HK-2 (cell line): Measurements from ENCODE around the gene UBE2E1.

Experiments
- DNase-seq: peaks from one replicate; pipeline ENCODE4 v3.0.0-alpha.2; 2018; ENCODE audit not compliant: unreplicated experiment

Gene UBE2E1

DNA sequence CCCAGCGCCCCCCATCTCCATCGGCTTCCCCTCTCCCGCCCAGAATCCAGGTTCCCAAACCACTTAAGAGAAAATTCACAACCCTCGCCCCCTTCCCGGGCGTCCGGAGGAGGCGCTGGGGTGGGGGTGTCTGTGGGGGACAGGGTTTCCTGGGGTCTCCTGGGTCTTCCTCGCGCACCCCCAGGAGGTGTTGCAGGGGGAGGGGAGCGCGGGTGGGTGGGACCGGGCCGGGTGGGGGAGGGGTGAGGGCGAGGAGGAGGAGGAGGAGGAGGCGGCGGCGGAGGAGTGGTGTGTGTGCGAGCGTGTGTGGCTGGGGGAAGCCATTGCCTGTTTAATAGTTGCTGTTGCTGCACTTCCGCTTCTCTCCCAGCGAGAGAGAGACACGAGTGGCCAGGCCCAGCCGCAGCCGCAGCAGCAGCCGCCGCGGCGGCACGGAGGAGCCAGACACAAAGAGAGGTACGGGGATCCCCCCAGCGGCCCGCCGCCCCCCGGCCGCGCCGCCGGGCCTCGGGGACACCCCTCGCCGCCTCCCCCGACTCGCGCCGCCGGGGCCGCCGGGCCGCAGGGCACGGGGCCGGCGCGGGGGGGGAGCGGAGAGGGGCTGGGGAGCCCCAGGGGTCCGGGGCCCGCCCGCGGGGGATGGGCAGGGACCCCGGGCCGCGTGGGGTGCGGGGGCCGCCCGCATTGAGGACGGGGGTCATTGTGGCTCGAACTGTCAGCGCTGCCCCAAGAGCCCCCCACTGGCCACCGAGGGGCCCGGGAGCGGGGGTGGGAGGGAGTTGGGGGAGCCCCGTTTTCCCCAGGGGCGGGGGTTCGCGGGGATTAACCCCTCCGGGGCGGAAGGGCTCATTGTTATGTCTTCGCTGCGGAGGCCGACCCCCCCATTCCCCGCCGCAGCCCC is at the start of gene UBE2E1:
Gene UBE2E1, plus strand, starts transcription at position 323 of the 901 bp plus-strand sequence. CDS start 1,315 bp downstream, outside the sequence.
- peak; percentile 56 for DNase-seq

DNA sequence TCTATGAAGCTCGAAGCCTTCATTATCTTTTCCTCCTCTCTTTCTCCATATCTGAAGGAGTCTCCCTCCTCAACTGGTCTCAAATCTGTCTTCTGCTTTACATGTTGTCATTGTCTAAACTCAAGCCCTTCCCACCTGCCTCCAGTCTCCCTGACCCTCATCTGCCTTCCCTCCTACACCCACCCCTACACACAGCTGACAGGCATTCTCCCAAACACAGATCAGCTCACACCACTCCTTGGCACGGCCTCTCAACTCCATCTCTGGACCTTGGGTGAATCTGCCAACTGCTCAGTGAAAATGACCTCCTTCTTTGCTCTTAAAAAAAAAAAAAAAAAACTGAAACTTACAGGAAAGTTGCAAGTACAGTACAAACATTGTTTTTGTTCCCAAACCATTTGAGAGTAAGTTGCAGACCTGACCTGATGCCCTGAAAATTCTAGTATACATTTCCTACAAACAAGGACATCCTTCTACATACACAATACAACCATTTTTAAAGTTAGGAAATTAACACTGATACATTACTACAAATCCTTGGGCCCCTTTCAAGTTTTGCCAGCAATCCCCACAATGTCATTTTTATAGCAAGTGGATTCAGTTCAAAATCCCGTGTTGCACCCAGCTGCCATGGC is 49.4 kb upstream of the UBE2E1 start:
- no peak for DNase-seq

DNA sequence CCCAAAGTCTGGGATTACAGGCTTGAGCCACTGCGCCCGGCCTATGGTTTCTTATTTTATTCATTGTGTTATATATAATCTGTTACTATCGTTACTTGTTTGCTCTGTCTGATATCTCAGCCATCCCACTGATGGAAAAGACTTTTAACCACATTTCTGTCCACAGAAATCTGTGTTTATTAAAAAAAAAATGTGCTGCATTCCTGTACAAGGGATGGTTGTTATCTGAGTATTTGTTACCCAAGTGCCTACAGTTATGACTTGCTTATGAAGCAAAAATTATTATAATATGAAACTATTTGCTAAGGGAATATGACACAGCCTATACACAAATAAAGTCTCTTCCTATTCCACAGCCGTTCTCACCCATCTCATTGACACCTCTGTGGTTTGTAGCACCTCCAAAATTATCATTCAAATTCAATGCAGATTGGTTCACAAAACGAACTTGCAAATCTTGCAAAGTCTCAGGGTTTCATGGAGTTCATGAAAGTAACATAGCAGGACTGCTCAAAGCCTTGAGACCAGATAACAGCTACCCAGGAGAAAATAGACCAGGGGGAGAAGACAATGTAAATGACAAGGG is 47.4 kb upstream of the UBE2E1 start:
- DNase-seq = no peak

DNA sequence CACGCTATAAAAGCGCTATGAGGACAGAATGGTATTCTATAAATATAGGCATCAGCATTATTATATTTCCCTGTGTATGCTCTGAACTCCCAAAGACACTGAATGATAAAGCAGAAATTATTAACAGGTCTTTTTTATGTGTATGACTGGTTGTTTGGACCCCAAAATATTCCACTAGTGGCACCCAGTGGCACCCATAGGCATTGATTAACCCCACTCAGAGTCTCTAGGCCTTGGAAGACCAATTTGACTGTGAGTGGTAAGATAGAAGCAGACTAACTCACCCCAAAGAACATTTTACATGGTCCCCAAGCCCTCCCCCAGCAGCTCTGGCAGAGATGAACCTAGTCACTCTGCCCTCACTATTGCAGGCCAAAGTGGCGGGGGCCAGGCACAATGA is 45.4 kb upstream of the UBE2E1 start:
- no peak for DNase-seq

DNA sequence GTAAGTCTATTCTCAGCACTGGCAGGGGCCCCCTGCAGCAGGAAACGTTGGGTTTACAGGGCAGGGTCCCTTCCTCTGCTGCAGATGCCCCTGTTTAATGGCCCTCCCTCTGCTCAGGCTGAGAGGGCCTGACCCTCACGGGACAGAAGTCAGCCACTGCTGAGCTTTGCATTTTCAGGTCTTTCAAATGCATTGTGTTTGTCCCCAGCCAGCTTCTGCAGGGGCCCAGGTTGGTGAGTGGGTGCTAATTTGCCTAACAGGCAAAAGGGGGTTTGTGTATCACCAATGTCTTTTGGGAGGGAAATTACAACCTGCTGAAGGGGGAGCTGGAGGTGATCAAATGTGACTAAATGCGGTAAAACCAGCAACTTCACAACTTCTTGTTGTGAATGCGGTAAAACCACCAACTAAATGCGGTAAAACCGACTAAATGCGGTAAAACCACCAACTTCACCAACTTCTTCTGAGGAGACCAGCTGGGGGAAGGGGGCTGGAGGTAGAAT is 44.8 kb upstream of the UBE2E1 start:
- no peak for DNase-seq

DNA sequence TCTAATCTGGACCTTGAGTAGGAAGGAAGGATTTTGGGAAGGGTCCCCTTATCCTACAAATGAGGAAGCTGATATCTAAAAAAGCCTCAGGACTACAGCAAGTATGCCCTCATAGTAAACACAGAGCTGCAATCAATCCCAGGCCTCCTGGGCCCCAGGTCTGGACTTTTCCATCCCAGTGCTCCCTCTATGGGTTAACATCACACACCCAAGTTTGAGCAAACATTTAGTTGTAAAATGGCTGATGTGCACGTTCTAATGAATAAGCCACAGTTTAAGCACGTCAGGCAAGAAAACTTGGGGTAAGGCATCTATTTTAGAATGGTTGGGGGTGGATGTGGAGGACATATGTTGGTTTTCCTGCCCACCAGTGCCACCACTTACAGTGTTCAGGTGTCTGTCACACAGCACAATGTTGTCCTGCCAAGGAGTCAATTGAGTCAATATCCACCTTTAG is 44.3 kb upstream of the UBE2E1 start:
- peak; percentile 9 for DNase-seq

DNA sequence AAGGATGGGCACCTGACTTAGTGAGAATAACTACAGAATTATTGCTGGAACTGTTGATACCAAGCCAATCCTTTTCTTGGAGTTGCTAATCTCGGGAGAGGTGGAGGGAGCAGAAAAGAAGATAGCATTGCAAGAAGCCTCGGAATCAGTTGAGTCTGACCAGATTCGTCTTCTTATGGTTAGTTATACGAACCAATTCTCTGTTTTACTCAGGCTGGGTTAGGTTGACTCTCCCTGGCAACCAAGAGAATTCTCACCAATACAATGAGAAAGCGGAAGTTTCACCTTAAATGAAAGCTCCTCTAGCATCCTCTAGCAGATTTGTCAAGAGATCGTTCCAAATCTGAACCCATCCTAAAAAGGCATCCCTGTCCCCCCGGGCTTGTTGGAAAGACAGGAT is 43.5 kb upstream of the UBE2E1 start:
- DNase-seq = no peak

DNA sequence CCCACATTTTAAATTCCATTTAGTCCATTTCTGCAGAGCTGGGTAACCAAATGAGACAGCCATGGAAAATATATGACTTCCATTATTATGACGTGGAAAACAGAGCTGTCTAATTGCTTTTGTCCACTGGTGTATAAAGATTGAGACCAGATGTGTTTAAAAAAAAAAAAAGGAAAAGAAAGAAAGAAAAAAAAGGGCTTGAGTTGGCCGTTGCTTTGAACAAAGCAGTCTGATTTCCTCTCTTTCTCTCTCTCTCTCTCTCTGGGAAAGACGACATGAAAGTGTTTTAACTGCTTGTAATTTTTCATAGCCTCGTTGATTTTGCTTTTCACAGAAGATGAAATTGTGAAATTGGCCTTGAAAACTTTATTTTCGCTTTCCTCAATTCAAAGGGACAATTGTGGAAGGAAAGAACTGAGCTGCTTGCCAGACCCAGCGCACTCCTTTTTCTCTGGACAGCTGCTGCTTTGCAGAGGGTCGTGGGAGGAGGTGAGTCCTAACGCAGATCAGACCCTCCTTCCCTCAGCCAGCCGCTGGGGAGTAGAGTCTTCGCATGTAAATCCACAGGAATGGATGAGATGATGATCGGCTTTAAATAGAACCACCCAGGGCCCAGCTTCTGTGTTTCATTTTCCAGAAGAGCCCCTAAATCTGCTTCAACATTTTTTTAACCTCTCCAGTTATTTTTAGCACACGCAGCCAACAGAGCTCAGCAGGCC is 42.8 kb upstream of the UBE2E1 start:
- no peak for DNase-seq

DNA sequence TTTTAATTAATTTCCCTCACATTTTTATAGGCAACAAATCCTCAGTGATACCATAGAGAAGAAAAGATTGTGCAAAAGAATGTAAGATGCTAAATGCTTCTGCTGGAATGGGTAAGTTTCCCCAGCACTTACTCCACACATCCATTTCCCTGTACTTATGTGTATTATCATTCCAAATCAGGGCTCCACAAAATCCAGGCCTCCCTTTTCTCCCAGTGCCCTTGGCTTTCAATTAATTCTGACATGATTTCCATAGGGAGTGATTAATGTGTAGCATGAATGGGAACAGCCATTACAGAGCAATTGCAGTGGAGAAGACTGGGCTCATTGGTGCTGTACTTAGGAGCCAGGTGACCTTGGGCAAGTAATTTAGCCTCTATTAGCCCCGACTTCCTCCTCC is 41.3 kb upstream of the UBE2E1 start:
- DNase-seq = no peak

DNA sequence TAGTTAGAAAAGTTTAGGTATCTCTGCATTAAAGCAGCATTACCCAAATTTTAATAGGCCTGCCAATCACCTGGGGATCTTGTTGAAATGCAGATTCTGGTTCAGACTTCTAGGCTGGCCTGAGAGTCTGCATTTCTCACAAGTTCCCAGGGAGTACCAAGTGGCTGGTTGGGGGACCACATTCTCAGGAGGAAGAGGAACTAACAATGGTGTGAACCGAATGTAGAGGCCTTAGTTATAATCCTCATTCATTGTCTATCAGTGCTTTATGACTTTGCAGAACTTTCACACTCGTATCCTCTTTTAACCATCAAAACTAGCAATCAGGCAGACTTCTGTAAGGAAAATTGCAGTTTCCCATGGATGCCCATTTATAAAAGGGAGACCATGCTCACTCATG is 38.2 kb upstream of the UBE2E1 start:
- DNase-seq = no peak

DNA sequence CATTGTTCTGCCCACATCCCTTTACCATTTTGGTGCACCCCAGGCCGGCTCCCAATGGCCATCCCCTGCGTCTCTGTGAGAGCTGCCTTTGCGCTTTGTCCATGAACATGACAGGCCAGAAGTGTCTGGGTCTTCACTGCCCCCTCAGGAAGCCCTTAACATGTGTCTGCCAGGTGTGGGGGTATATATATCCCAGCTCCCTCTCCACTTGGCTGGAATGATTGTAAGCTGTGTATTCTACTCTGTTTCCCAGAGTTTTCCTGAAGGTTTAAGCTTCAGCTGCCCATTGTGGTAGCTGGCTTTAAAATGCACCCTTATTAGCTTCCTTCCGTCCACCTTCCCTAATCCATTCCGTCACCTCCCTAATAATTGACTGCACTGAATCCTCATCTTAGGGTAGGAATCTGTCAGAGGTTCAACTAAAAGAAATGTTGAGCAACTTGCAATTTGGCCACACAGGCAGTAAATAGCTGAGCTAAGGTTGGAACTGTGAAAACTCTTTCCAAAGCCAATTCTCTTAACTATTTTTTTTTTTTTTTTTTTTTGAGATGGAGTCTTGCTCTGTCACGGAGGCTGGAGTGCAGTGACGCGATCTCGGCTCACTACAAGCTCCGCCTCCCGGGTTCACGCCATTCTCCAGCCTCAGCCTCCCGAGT is 30.4 kb upstream of the UBE2E1 start:
- no peak for DNase-seq

DNA sequence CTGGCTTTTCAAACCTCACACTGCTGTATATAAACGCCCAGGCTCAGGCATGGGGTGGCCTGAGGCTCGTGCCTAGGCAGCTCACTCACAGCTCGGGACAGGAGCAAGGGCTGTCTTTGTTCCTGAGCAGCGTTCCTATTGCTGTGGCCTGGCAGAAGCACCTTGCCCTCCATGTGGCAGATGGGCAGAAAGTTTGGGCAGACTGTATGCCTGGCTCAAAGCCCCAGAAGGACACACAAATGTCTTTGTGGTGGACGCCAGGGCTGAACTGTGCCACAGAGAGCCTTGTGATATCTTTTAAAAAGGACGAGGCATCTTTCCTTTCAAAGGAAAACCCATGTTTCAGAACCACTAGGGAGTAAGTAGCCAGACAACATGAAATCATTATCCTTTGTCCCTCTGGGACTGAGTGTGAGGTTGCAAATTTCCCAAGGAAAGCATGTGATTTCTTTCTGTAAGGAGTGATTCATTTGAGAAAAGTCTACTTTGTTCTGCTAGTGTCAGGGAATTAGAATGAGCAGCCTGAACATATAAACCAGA is 29.3 kb upstream of the UBE2E1 start:
- DNase-seq = no peak

DNA sequence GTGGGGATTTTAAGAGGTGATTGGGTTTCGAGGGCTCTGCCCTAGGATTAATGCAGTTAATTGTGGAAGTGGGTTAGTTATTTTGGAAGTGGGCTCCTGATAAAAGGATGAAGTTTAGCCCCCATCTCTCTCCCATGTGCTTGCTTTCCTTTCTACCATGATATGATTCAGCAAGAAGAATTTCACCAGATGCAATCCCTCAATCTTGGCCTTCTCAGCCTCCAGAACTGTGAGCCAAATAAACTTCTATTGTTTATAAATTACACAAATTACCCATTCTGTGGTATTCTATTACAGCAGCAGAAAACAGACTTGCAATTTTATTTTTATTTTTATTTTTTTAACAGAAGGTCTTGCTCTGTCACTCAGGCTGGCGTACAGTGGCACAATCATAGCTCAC is 27.3 kb upstream of the UBE2E1 start:
- no peak for DNase-seq

DNA sequence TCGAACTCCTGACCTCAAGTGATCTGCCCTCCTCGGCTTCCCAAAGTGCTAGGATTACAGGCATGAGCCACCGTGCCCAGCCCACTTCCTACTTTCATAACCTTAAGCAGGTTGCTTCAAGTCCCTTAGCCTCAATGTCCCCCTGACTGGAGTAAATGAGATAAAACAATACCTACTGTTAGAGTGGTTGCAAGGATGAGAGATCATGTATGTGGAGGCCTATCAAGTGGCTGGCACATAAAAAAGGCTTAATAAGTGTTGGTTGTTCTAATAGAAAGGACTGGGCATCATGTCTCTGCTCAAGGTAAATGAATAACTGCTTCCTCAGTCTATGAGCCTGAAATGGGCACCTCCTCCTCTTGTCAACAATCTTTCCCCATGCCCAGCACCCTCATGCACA is 25.9 kb upstream of the UBE2E1 start:
- DNase-seq = no peak

DNA sequence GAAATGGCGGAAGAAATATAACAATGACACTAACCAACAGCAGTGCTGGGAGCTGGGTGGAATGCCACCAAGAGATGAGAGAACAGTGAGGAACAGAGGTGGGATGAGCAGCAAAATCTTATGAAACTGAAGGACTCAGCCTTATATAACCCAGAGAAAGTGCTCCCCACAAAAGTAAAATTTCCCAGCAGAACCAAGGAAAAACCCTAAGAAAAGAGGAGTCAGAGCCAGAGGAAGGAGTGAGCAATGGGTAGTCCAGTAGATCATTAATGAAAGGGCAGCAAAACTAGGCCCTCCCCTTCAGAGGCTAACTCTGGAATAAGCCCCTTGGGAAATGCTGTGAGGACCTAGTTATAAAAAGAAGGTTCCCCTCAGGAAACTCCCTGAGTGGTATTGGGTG is 24.7 kb upstream of the UBE2E1 start:
- no peak for DNase-seq

DNA sequence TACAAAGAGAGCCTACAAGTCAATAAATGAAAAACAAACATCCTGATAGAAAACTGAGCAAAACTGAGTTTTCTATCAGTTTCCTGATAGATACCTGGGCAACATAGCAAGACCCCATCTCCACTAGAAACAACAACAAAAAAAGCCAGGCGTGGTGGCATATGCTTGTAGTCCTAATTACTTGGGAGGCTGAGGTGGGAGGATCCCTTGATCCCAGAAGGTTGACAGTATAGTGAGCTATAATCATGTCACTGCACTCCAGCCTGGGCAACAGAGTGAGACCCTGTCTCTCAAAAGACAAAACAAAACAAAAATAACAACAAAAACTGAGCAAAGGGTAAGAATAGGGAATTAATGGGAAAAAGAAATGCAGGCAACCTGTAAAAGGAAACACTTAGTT is 23.9 kb upstream of the UBE2E1 start:
- no peak for DNase-seq

DNA sequence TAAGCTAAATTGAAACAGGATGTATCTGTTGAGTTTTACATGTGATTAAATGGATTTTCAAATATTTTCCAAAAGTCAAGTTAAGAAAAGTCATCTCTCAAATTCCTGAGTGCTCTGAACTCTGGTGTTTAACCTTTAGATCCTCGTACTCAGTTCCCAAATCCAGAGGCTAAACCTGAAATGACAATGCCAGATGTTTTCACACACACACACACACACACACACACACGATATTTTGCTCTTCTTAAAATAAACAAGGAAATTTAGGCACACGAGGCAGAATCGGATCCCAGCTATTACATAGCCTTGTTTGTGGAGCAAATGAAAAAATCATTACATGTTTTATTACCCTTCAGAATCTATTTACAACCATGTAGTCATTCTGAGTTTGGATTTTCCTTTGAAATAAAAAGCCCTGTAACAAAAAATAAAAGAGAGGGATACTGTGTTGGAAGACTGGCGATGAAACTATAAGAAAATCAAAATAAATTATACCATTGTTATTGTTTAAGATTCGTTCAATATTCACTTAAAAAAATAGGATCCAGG is 20.6 kb upstream of the UBE2E1 start:
- DNase-seq = no peak

DNA sequence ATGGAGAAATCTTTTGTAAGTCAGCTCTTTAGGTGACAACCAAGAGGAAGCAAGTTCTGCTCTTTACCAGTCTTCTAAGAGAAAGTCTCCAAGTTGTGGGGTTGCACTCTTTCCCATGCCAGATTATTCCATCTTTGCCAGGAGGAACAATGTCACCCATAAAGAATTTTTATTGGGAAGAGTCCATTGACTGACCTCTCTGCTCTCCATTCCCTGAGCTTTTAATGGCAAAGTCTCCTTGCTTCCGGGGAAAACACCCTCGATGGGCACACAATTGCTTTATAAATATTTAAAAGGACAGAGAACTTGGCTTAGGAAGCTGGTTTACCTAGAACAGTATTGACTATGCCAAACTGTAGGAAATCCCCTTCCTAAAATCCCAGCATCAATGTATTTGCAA is 19.9 kb upstream of the UBE2E1 start:
- no peak for DNase-seq

DNA sequence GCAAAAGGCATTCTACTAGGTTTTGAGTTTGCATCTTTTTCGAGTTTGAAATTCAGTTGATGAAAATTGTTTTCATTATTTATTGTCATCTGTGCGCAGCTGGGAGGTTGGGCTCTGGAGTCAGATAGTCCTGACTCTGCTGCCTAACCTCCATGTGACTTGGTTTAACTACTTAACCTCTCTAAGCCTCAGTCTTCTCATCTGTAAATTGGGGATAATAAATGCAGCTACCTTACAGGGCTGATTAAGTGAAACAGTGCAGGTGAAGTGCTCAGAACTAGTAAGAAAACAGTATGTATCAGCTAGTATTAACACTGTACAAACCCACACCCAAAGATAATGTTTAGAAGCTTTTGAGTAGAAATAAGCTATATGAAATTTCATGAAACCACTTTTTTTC is 14.1 kb upstream of the UBE2E1 start:
- DNase-seq = no peak

DNA sequence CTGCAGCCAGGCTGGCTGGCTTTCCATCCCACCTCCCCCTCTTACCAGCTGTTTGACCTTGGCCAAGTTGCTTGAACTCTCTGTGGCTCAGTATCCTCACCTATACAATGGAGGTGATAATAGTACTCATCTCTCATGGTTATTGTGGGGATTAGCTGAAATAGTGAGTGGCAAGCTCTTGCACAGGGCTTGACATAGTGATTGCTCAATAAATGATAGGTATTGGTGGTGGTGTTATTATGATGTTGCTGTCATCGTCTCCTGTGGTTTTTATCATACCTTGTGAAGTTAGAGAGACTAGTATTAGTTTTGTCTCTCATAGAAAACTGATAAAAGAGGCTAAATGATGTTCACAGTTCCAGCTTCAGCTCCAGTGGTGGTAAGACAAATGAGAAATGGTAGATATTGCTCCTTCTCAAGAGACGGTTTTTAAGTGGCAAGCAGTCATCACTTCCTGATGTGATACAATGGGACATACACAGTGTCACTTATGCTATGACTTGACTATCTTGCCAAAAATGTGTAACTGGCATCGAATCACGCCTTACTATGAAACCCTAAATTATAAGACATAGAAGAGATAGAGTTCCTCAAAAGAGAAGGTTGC is 12.1 kb upstream of the UBE2E1 start:
- no peak for DNase-seq

DNA sequence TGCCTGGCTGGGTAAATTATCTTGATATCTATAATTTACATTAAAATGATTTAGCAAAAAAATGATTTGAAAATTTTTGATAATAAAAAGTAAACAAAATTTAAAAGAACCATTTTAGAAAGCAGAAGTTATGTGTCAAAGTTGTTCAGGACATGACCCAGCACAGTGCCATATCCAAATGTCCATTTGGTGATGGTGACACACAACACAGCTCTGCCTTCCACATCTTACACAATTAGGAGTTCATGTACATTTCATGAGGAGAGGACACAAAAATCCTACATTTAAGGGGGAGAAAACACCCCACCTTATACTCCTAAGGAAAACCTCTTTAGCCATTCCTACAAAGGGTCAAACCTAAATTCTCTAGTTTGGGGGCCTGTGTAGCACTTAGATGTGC is 10.7 kb upstream of the UBE2E1 start:
- DNase-seq = no peak
